ENCODE data around the gene SRSF3. TPM values are rescaled to one million over a fixed set of nuclear protein-coding genes. Genes with fewer than 3 reads are reported as not detected.

SRSF3 gene
- total RNA-seq, 4 donors from 2014 or later, result 93.2 to 247 (median 116) TPM

DNA sequence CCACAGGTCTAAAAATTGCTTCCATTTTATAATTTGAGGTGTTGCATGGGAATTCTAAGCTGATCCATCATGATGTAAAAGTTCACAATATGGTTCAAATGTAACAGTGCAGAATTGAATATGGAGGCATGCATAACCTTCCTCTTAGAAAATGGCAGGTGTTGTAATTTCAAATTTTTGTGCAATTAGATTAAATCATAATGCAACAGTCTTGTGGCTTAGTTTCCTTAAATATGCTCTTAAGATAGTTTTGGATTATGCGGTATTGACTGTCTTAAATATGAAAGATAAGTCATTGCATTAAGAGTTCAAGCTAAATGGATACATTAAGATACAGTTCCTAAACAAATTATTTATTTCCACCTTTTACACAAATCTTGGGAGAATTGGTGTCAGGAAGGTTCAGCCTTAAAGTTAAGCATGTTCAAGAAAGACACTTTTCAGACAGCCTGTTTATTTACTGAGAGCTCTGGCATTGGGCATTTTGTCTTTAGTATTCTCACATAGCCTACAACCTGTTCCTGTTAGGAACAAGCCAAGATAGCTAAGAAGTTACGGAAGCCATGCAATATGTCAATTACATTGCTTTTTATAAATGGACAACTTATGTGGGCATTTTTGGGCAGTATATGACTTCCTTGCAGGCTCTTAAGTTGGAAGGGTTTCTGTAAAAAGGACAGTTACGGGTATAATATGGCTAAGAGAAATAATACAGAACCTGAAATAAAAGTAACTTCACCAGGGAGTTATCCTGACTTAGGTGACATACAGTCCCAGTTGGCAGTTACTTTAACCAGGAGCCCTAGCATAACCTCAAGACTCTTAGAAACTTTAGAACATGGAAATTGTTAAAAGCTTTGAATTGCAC is 9.3 kb downstream of the SRSF3 start:
- TF ChIP-seq, protein P1, sequence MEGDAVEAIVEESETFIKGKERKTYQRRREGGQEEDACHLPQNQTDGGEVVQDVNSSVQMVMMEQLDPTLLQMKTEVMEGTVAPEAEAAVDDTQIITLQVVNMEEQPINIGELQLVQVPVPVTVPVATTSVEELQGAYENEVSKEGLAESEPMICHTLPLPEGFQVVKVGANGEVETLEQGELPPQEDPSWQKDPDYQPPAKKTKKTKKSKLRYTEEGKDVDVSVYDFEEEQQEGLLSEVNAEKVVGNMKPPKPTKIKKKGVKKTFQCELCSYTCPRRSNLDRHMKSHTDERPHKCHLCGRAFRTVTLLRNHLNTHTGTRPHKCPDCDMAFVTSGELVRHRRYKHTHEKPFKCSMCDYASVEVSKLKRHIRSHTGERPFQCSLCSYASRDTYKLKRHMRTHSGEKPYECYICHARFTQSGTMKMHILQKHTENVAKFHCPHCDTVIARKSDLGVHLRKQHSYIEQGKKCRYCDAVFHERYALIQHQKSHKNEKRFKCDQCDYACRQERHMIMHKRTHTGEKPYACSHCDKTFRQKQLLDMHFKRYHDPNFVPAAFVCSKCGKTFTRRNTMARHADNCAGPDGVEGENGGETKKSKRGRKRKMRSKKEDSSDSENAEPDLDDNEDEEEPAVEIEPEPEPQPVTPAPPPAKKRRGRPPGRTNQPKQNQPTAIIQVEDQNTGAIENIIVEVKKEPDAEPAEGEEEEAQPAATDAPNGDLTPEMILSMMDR (IDR thresholded peaks at IDR 0.05; ENCODE audit: low read depth), result no peak

DNA sequence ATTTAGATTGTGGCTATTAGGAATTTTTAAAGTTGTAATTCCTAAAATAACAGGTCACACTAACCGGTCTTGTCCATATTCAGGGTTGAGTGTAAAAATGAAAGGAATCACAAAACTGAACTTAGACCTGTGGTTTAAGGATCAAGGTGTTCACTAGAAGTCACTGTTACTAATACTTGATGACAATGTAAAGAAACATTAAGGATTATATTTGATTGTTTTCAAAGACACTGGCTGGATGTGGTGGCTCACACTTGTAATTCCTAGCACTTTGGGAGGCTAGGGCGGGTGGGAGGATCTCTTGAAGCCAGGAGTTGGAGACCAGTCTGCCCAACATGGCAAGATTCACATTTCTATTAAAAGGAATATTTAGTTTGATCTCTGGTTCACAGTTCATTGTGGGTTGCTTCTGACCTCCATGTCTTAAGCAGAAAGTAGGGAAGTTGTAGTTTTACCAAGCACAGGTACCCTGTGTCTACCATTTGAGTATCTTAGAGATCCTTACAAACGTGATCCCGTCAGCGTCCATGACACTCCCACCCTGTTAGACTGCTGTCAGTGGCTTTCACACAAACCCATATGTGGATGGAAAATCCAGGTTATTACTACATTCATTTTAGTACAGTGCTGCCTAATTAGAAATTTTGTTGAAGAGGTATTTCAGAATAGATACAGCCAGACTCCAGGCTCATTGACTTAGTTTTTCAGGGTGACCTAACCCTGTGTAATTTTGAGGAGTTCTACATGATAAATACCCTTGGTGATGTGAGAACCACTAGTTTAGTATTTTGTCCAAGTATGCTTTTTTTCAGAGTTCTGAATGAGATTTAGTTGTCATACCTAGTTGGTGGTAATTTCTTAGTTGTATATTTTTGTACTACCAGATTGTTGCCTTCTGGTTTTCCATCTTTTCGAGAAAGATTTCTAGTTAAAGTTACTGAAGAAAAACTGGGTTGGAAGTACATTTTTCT is 10.2 kb downstream of the SRSF3 start:
- TF ChIP-seq, protein P1 (IDR thresholded peaks at IDR 0.05; ENCODE audit: low read depth), result no peak

DNA sequence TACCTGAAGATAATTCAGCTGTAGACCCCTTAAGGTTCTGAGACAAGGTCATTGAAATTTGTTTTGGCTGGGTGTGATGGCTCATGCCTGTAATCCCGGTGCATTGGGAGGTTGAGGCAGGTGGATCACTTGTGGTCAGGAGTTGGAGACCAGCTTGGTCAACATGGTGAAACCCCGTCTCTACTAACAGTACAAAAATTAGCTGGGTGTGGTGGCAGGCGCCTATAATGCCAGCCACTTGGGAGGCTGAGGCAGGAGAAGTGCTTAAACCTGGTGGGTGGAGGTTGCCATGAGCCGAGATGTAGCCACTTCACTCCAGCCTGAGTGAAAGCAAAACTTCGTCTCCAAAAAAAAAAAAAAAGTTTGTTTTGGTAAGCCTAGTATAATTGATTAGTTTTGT is 11.0 kb downstream of the SRSF3 start:
- TF ChIP-seq, protein P1 (IDR thresholded peaks at IDR 0.05; ENCODE audit: low read depth), result no peak

DNA sequence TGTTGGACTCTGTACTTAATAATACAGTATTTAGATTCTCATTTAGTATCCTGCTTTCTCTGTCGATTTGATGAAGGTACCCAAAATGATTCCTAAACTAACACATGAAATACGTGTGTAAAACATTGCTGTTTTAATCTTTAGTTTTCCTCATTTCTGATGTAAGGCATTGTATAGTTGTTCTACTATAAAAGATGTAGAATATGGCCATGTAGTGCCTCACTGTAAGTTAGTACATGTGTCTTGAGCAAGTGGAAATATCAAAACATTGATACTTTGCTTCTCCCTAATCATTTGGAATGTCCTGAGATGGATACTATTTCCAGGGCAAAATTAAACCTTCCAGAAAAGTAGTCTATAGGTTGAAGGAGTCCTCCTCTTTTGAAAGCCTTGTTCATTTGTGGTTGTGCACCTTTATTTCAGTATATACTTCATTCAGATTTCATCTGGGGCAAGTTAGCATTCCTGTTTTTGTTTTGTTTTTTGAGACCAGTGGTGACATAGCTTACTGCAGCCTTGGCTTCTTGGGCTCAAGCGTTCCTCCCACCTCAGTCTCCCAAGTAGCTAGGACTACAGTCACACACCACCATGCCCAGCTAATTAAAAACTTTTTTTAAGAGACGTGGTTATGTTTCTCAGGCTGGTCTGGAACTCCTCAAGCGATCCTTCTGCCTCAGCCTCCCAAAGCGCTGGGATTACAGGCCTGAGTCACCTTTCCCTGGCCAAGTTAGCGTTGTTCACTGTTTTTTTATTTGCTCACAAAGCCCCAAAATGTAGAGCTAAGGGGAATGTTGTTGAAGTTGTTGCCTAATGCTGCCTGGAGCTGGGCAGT is 11.6 kb downstream of the SRSF3 start:
- TF ChIP-seq, protein P1 (IDR thresholded peaks at IDR 0.05; ENCODE audit: low read depth), result no peak

DNA sequence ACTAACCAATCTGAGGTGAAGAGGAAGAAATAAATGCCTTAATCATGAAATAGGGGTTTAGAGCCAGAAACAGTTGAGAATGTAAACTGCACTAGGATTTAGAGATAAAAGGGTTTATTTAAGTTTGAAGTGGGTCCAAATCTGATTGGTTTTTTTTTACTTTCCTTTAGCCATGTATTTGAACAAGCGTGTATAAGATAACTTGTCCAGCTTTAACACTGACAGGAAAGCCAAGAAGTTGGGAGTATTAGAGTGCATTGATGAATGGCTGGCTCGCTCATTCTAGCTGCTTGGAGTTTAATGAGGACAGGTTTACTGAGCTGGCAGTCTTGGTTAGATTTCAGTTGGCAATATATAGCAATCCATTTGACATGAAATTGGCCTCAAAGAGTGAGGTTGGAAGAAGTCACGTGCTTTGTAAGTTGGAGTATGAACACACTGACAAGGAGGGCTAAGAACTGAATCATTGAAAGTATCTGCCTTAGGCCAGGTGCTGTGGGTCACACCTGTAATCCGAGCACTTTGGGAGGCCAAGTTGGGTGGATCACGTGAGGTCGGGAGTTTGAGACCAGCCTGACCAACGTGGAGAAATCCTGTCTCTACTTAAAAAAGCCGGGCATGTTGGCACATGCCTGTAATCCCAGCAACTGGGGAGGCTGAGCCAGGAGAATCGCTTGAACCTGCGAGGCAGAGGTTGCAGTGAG is 13.7 kb downstream of the SRSF3 start:
- TF ChIP-seq, protein P1 (IDR thresholded peaks at IDR 0.05; ENCODE audit: low read depth), result no peak

DNA sequence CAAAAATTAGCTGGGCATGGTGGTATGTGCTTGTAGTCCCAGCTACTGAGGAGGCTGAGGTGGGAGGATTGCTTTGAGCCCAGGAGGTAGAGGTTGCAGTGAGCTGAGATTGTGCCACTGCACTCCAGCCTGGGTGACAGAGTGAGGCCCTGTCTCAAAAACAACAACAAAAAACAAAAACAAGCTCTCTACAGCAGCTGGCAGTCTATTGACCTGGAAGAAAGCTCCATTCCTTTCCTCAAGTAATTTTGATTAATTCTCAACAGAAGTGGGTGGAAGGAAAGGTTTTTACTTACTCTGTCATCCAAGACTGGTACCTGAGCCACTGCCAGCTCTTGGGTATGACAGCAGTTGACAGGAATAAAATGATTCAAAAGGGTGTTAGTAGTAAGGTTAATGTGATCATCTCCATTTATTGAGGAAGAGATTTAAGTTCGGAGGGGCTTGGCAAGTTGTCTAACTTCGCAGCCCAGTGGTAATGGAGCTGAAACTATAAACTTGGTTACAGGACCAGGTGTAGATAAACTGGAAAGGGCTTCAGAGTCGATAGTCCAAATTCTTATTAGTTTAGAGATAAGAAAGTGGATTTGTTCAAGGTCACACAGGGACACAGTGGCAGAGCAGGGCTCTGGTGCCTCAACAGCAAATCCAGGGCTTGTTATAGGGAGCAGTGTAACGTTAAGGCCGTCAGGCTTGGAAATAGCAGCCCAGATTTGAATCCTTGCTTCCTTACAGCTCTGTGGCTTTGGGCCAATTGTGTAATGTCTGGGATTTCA is 14.8 kb downstream of the SRSF3 start:
- TF ChIP-seq, protein P1 (IDR thresholded peaks at IDR 0.05; ENCODE audit: low read depth), result no peak

Measured in subcutaneous adipose tissue (tissue), 4 donors.